OCI-LY7 (cell line): ENCODE measurements around the gene IL18R1. TPM values are rescaled to one million over a fixed set of nuclear protein-coding genes. Genes with fewer than 3 reads are reported as not detected.

ENCODE experiments used
- BruUV-seq: library from RNA; stranded (reverse); fragments of 400-500 nt; replicated peaks from 2 replicates; lab custom pipeline; 2021; lab: Mats Ljungman, UMichigan
- CTCF ChIA-PET: fragments of 300-600 bp; sonication (Branson Sonifier 250); formaldehyde crosslinking; loops from one replicate; lab custom pipeline; 2022; ENCODE audit warnings: antibody characterized with exemption; ENCODE audit not compliant: unreplicated experiment; lab: Charles Lee
- POLR2A ChIA-PET: fragments of 300-600 bp; sonication (Branson Sonifier 250); formaldehyde crosslinking; loops from one replicate; lab custom pipeline; 2022; ENCODE audit warnings: antibody characterized with exemption; lab: Charles Lee
- DNase-seq: peaks from one replicate; pipeline ENCODE4 v3.0.0-alpha.2; 2015; ENCODE audit warnings: low spot score
- H2AFZ ChIP-seq: fragments of 200-600 bp; sonication (generic), shearing (Covaris generic); 2 replicates; pipeline ENCODE4 v1.6.1; 2014; ENCODE audit warnings: mild to moderate bottlenecking, antibody characterized with exemption, low read length, moderate library complexity
- H3K27ac ChIP-seq: fragments of 200-600 bp; sonication (generic); 2 replicates; pipeline ENCODE4 v1.5.1; 2014; ENCODE audit warnings: mixed run types, low read depth, mild to moderate bottlenecking, moderate library complexity, low read length, inconsistent platforms; ENCODE audit not compliant: poor library complexity, severe bottlenecking
- H3K36me3 ChIP-seq: fragments of 200-600 bp; sonication (generic); 2 replicates; pipeline ENCODE4 v1.6.1; 2014; ENCODE audit warnings: mild to moderate bottlenecking, antibody characterized with exemption, low read length, moderate library complexity, mixed read lengths; ENCODE audit not compliant: insufficient read depth
- H3K4me1 ChIP-seq: fragments of 200-600 bp; sonication (generic); 2 replicates; pipeline ENCODE4 v1.5.1; 2014; ENCODE audit warnings: mild to moderate bottlenecking, low read length; ENCODE audit not compliant: insufficient read depth, poor library complexity, severe bottlenecking
- H3K4me2 ChIP-seq: fragments of 200-600 bp; sonication (generic); 2 replicates; pipeline ENCODE4 v1.6.1; 2014; ENCODE audit warnings: mild to moderate bottlenecking, low read length
- H3K4me3 ChIP-seq: fragments of 200-600 bp; sonication (generic); 2 replicates; pipeline ENCODE4 v1.5.1; 2014; ENCODE audit warnings: mild to moderate bottlenecking, low read depth, low read length; ENCODE audit not compliant: poor library complexity, severe bottlenecking
- H3K79me2 ChIP-seq: fragments of 200-600 bp; sonication (generic); 2 replicates; pipeline ENCODE4 v1.6.1; 2016; ENCODE audit warnings: low read depth, mild to moderate bottlenecking, low read length, moderate library complexity, mixed read lengths; ENCODE audit not compliant: insufficient read depth
- H3K9me2 ChIP-seq: fragments of 200-600 bp; sonication (generic); 2 replicates; pipeline ENCODE4 v1.6.1; 2016; ENCODE audit warnings: mild to moderate bottlenecking, low read length, mixed read lengths; ENCODE audit not compliant: insufficient read depth
- H3K9me3 ChIP-seq: fragments of 200-600 bp; sonication (generic); 2 replicates; pipeline ENCODE4 v1.6.1; 2014; ENCODE audit warnings: mild to moderate bottlenecking, mixed run types, low read length, mixed read lengths
- H4K20me1 ChIP-seq: fragments of 200-600 bp; sonication (generic); 2 replicates; pipeline ENCODE4 v1.6.1; 2014; ENCODE audit warnings: mild to moderate bottlenecking, antibody characterized with exemption, low read length, moderate library complexity, mixed read lengths; ENCODE audit not compliant: insufficient read depth
- EZH2phosphoT487 ChIP-seq: fragments of 200-600 bp; sonication (generic); IDR thresholded peaks from 2 replicates; pipeline ENCODE4 v1.6.1; 2018; ENCODE audit warnings: low read depth, borderline replicate concordance, mild to moderate bottlenecking, mixed run types, antibody characterized with exemption, low read length, moderate library complexity, mixed read lengths
- intact Hi-C: fragments of 100-400 bp; cut with micrococcal nuclease; formaldehyde crosslinking; loops from one replicate; pipeline ENCODE4 v1.10.0; 2022; ENCODE audit not compliant: unreplicated experiment
- total RNA-seq, 2 experiments: library from RNA; depleted of rRNA in 1 of 2; stranded (reverse); fragments of >200 nt in 1 of 2; shearing (Covaris generic) in 1 of 2; gene quantifications; 2 replicates each; pipeline ENCODE4 v1.2.3, GENCODE V29; 2014 to 2022
- TF ChIP-seq, protein P1 (sequence below): fragments of 200-600 bp; sonication (generic); conservative IDR thresholded peaks from 2 replicates; pipeline ENCODE4 v1.5.1; 2014; ENCODE audit warnings: mild to moderate bottlenecking, antibody characterized with exemption, low read length, moderate library complexity, mixed read lengths

Gene IL18R1
- total RNA-seq, 2 experiments from 2014 or later: not detected

DNA sequence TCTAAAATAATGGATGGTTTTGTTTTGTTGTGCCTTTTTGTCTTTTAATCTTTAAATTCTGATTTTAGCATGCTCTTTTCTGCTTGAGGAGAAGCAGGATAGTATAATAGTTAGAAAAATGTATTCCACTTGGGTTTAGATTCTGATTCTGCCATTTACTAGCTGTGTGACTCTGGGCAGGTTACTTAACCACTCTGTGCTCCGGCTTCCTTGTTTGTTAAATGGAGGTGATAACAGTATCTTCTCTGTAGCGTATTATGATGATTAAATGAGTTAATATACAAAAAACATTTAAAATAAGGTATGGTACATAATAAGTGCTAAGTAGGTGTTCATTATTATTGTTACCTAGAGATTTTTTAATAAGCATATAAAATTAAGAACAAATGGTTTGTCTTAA lies 40.4 kb downstream of the IL18R1 start:
- no peak overlapping the region for H3K27ac ChIP-seq
- no peaks in the 10 kb centered on the region for H3K36me3 ChIP-seq
- no peaks in the 10 kb centered on the region for H3K9me2 ChIP-seq
- no peak overlapping the region for H3K4me2 ChIP-seq
- H3K4me3 ChIP-seq: no peak overlapping the region
- no TSS peak for BruUV-seq
- no peaks in the 10 kb centered on the region for H3K4me1 ChIP-seq
- intact Hi-C loops: no loop called here
- H3K79me2 ChIP-seq: no peaks in the 10 kb centered on the region
- TF ChIP-seq, protein P1, sequence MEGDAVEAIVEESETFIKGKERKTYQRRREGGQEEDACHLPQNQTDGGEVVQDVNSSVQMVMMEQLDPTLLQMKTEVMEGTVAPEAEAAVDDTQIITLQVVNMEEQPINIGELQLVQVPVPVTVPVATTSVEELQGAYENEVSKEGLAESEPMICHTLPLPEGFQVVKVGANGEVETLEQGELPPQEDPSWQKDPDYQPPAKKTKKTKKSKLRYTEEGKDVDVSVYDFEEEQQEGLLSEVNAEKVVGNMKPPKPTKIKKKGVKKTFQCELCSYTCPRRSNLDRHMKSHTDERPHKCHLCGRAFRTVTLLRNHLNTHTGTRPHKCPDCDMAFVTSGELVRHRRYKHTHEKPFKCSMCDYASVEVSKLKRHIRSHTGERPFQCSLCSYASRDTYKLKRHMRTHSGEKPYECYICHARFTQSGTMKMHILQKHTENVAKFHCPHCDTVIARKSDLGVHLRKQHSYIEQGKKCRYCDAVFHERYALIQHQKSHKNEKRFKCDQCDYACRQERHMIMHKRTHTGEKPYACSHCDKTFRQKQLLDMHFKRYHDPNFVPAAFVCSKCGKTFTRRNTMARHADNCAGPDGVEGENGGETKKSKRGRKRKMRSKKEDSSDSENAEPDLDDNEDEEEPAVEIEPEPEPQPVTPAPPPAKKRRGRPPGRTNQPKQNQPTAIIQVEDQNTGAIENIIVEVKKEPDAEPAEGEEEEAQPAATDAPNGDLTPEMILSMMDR: no peak
- TF ChIP-seq EZH2phosphoT487: no peak
- POLR2A ChIA-PET: no interaction called here
- no peak for DNase-seq
- no peak overlapping the region for H2AFZ ChIP-seq
- H3K9me3 ChIP-seq: no peaks in the 10 kb centered on the region
- no peaks in the 10 kb centered on the region for H4K20me1 ChIP-seq
- CTCF ChIA-PET: no interaction called here

DNA sequence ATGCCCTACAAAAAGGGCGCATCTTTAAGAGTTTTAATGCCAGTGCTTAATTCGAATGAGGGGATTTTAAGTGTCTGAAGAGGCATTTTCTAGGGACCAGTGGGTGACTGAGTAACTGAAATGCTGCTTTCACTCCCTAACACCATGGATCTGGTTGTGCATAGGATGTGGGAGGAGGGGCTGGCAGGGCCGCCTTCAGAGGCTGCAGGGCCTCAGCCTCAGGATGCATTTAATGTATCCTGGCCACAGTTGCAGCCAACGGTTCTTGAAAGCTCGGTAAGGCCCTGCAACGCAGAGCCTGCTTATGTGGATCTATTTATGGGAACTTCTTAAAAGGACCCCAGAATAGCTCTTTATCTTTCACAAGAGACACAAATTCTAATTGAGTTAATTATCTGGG lies 41.6 kb downstream of the IL18R1 start:
- DNase-seq: no peak
- H3K9me2 ChIP-seq: no peaks in the 10 kb centered on the region
- H3K4me2 ChIP-seq: no peak overlapping the region
- TF ChIP-seq, protein P1: no peak
- no peak for TF ChIP-seq EZH2phosphoT487
- H3K9me3 ChIP-seq: no peaks in the 10 kb centered on the region
- intact Hi-C loops: no loop called here
- no TSS peak for BruUV-seq
- H3K4me3 ChIP-seq: no peak overlapping the region
- H4K20me1 ChIP-seq: no peaks in the 10 kb centered on the region
- no peak overlapping the region for H2AFZ ChIP-seq
- H3K4me1 ChIP-seq: no peaks in the 10 kb centered on the region
- H3K27ac ChIP-seq: no peak overlapping the region
- ChIA-PET POLR2A (no interaction called here), CTCF (no interaction called here)
- no peaks in the 10 kb centered on the region for H3K79me2 ChIP-seq
- H3K36me3 ChIP-seq: no peaks in the 10 kb centered on the region

DNA sequence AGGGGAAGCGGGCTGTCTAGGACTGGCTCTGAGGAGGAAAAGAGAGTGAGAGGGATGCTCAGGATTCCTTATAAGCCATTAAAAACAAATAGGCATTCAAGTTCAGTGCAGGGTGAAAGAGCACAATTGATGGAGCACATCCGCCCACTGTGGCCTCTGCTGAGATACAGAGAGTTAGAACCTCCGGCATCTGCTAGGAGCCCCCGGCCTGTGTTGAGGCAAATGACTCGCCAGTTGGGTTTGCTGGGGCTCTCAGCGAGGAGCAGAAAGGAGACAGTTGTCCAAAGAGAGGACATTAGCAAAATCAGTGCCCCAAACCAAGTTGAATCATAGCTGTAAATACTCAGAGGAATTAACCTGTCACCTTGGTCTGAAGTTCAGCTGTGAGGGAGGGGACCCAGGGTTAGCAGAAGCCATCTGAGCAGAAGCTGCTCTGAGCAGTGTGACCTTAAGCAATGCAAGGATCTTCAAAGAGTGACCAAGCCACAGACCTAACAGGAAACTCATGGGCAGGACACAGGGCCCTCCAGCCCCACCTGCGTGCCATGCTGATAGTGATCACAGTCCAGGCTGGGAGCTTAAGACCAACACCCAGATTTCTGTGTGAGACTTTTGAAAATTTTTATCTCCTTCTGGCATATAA lies 44.0 kb downstream of the IL18R1 start:
- ChIA-PET CTCF (no interaction called here), POLR2A (no interaction called here)
- Histone ChIP-seq H3K4me2 (no peak overlapping the region), H3K36me3 (no peaks in the 10 kb centered on the region), H3K9me2 (no peaks in the 10 kb centered on the region), H3K4me3 (no peak overlapping the region), H3K4me1 (no peaks in the 10 kb centered on the region), H3K27ac (no peak overlapping the region), H2AFZ (no peak overlapping the region), H4K20me1 (no peaks in the 10 kb centered on the region), H3K9me3 (no peaks in the 10 kb centered on the region), H3K79me2 (no peaks in the 10 kb centered on the region)
- DNase-seq: no peak
- BruUV-seq: no TSS peak
- intact Hi-C loops: no loop called here
- TF ChIP-seq EZH2phosphoT487: no peak
- TF ChIP-seq, protein P1: no peak
